Trophoblast cell (in vitro differentiated cells and primary cell): ENCODE results near the gene LILRB5.
A peak's percentile ranks its signal among the peaks of the same experiment; 100 is the strongest.
"Not testable (repeated sequence)": the region's sequence is repeated elsewhere in the genome, so short reads cannot be mapped to it uniquely, and the experiment has no call there.

Experiments used
- DNase-seq, 2 donors: peaks; one replicate each; pipeline ENCODE4 v3.0.0-alpha.2; 2016
- H2AFZ ChIP-seq: 2 replicates; pipeline ENCODE4 v1.6.1; 2013; ENCODE audit warnings: low read length, moderate library complexity, mild to moderate bottlenecking; ENCODE audit not compliant: insufficient read depth, poor library complexity
- H2AK5ac ChIP-seq: 2 replicates; pipeline ENCODE4 v1.6.1; 2013; ENCODE audit warnings: mild to moderate bottlenecking, low read length
- H2BK120ac ChIP-seq: 2 replicates; pipeline ENCODE4 v1.6.1; 2013; ENCODE audit warnings: low read length, mild to moderate bottlenecking, moderate library complexity; ENCODE audit not compliant: insufficient read depth, poor library complexity
- H2BK12ac ChIP-seq: 2 replicates; pipeline ENCODE4 v1.6.1; 2013; ENCODE audit warnings: mild to moderate bottlenecking, low read length, moderate library complexity
- H2BK5ac ChIP-seq: 2 replicates; pipeline ENCODE4 v1.6.1; 2013; ENCODE audit warnings: low read length, low read depth, moderate library complexity, mild to moderate bottlenecking; ENCODE audit not compliant: poor library complexity
- H3K14ac ChIP-seq: 2 replicates; pipeline ENCODE4 v1.6.1; 2013; ENCODE audit warnings: mild to moderate bottlenecking, low read length
- H3K18ac ChIP-seq: 2 replicates; pipeline ENCODE4 v1.6.1; 2013; ENCODE audit warnings: mild to moderate bottlenecking, low read length
- H3K23ac ChIP-seq: 2 replicates; pipeline ENCODE4 v1.6.1; 2013; ENCODE audit warnings: low read length
- H3K27ac ChIP-seq: 2 replicates; pipeline ENCODE4 v1.5.1; 2013; ENCODE audit warnings: low read depth, mild to moderate bottlenecking, inconsistent platforms, low read length, moderate library complexity
- H3K27me3 ChIP-seq: 2 replicates; pipeline ENCODE4 v1.6.1; 2013; ENCODE audit warnings: inconsistent platforms, mild to moderate bottlenecking, low read length, moderate library complexity; ENCODE audit not compliant: insufficient read depth
- H3K36me3 ChIP-seq, 2 experiments: 1 replicate in 1 of 2; 2 replicates in 1 of 2; pipeline ENCODE4 v1.6.1; 2013; ENCODE audit warnings: low read length in 2 of 2, mild to moderate bottlenecking in 2 of 2, moderate library complexity in 1 of 2; ENCODE audit not compliant: insufficient read depth in 2 of 2, control insufficient read depth in 1 of 2
- H3K4ac ChIP-seq: 2 replicates; pipeline ENCODE4 v1.6.1; 2013; ENCODE audit warnings: low read depth, mild to moderate bottlenecking, low read length, moderate library complexity
- H3K4me1 ChIP-seq, 2 experiments: 1 replicate in 1 of 2; 2 replicates in 1 of 2; pipeline ENCODE4 v1.6.1; 2013; ENCODE audit warnings: low read length in 2 of 2, mild to moderate bottlenecking in 2 of 2, moderate library complexity in 1 of 2; ENCODE audit not compliant: insufficient read depth in 2 of 2, control insufficient read depth in 1 of 2
- H3K4me2 ChIP-seq: 2 replicates; pipeline ENCODE4 v1.6.1; 2013; ENCODE audit warnings: inconsistent platforms, mild to moderate bottlenecking, low read length, moderate library complexity
- H3K4me3 ChIP-seq: 2 replicates; pipeline ENCODE4 v1.5.1; 2013; ENCODE audit warnings: mild to moderate bottlenecking, low read depth, low read length, inconsistent platforms
- H3K79me1 ChIP-seq: one replicate; pipeline ENCODE4 v1.6.1; 2013; ENCODE audit warnings: low read length
- H3K79me2 ChIP-seq: 2 replicates; pipeline ENCODE4 v1.6.1; 2013; ENCODE audit warnings: low read length, mild to moderate bottlenecking; ENCODE audit not compliant: control insufficient read depth, insufficient read depth, poor library complexity
- H3K9ac ChIP-seq: 2 replicates; pipeline ENCODE4 v1.6.1; 2013; ENCODE audit warnings: mild to moderate bottlenecking, low read length
- H3K9me3 ChIP-seq: 2 replicates; pipeline ENCODE4 v1.6.1; 2013; ENCODE audit warnings: low read depth, mild to moderate bottlenecking, control low read depth, inconsistent platforms, low read length; ENCODE audit not compliant: insufficient read depth
- H4K12ac ChIP-seq: 2 replicates; pipeline ENCODE4 v1.6.1; 2013; ENCODE audit warnings: low read depth, mild to moderate bottlenecking, low read length, moderate library complexity
- H4K8ac ChIP-seq: 2 replicates; pipeline ENCODE4 v1.6.1; 2013; ENCODE audit warnings: low read depth, mild to moderate bottlenecking, low read length, moderate library complexity
- H4K91ac ChIP-seq: one replicate; pipeline ENCODE4 v1.6.1; 2013; ENCODE audit warnings: low read depth, mild to moderate bottlenecking, low read length, moderate library complexity
- WGBS: extraction: QIAGEN DNeasy Blood & Tissue Kit; methylation state at CpG from one replicate; pipeline ENCODE4 v1.1.7; 2013; ENCODE audit warnings: missing lambda C conversion rate; ENCODE audit not compliant: insufficient read length, insufficient coverage; ENCODE audit errors: extremely low coverage; 5-methylcytosine and 5-hydroxymethylcytosine counted together

The LILRB5 gene

GRCh38 chr19:54229146-54229545, 27.9 kb downstream of the LILRB5 start:
- no CpG with 5 or more reads among the region's 8 CpGs for WGBS
- H3K27me3 ChIP-seq: peaks cover under 1% of the 10 kb centered on the region
- no peak overlapping the region for H4K12ac ChIP-seq
- no peak overlapping the region for H3K18ac ChIP-seq
- no peaks in the 10 kb centered on the region for H3K36me3 ChIP-seq
- no peak overlapping the region for H2BK5ac ChIP-seq
- no peak for DNase-seq
- no peaks in the 10 kb centered on the region for H3K79me2 ChIP-seq
- H3K79me1 ChIP-seq: no peaks in the 10 kb centered on the region
- H3K14ac ChIP-seq: no peak overlapping the region
- H2AK5ac ChIP-seq: no peak overlapping the region
- H2BK12ac ChIP-seq: no peak overlapping the region
- H3K23ac ChIP-seq: peak overlapping the region; percentile 33
- H3K9ac ChIP-seq: no peak overlapping the region
- no peak overlapping the region for H3K4me3 ChIP-seq
- H3K27ac ChIP-seq: no peak overlapping the region
- no peak overlapping the region for H3K4ac ChIP-seq
- H2BK120ac ChIP-seq: no peak overlapping the region
- no peaks in the 10 kb centered on the region for H3K4me1 ChIP-seq
- no peak overlapping the region for H3K4me2 ChIP-seq
- no peak overlapping the region for H2AFZ ChIP-seq
- no peak overlapping the region for H4K91ac ChIP-seq
- peaks cover 5% of the 10 kb centered on the region for H3K9me3 ChIP-seq
- H4K8ac ChIP-seq: no peak overlapping the region

GRCh38 chr19:54224619-54225018, 32.5 kb downstream of the LILRB5 start:
- H3K9ac ChIP-seq, DNase-seq, H4K8ac ChIP-seq, H3K4me3 ChIP-seq, H2BK120ac ChIP-seq, H2AK5ac ChIP-seq, H3K4ac ChIP-seq, H3K36me3 ChIP-seq, H2AFZ ChIP-seq, H3K4me1 ChIP-seq, H2BK12ac ChIP-seq, H3K79me2 ChIP-seq, H3K23ac ChIP-seq, H3K18ac ChIP-seq, H4K12ac ChIP-seq, H4K91ac ChIP-seq, H3K14ac ChIP-seq, H3K9me3 ChIP-seq, H2BK5ac ChIP-seq, H3K4me2 ChIP-seq, H3K79me1 ChIP-seq, H3K27ac ChIP-seq, H3K27me3 ChIP-seq: not testable (repeated sequence)
- no CpG with 5 or more reads among the region's 10 CpGs for whole genome bisulfite sequencing

GRCh38 chr19:54223937-54224281, 33.2 kb downstream of the LILRB5 start:
- not testable (repeated sequence) for H3K79me1 ChIP-seq, H3K27me3 ChIP-seq, H2AK5ac ChIP-seq, H3K23ac ChIP-seq, H3K4me3 ChIP-seq, H3K18ac ChIP-seq, H3K4ac ChIP-seq, H2BK5ac ChIP-seq, H2AFZ ChIP-seq, H3K4me1 ChIP-seq, H3K9me3 ChIP-seq, H3K9ac ChIP-seq, H4K12ac ChIP-seq, DNase-seq, H3K27ac ChIP-seq, H3K4me2 ChIP-seq, H4K8ac ChIP-seq, H2BK120ac ChIP-seq, H3K14ac ChIP-seq, H4K91ac ChIP-seq, H3K36me3 ChIP-seq, H3K79me2 ChIP-seq, H2BK12ac ChIP-seq
- no CpG with 5 or more reads among the region's 5 CpGs for WGBS

GRCh38 chr19:54223277-54223936, 33.7 kb downstream of the LILRB5 start:
- not testable (repeated sequence) for DNase-seq
- WGBS: no CpG with 5 or more reads among the region's 14 CpGs

More at GRCh38 chr19:54223277-54223936, 33.7 kb downstream of the LILRB5 start:
- not testable (repeated sequence) for H3K79me2 ChIP-seq, H4K91ac ChIP-seq, H3K9ac ChIP-seq, H3K9me3 ChIP-seq, H3K23ac ChIP-seq, H4K12ac ChIP-seq, H2AK5ac ChIP-seq, H3K4me1 ChIP-seq, H2BK12ac ChIP-seq, H3K36me3 ChIP-seq, H3K27ac ChIP-seq, H3K4ac ChIP-seq, H3K4me2 ChIP-seq, H3K18ac ChIP-seq, H2BK5ac ChIP-seq, H3K4me3 ChIP-seq, H3K27me3 ChIP-seq, H3K14ac ChIP-seq, H4K8ac ChIP-seq, H3K79me1 ChIP-seq, H2BK120ac ChIP-seq, H2AFZ ChIP-seq
